ENCODE measurements around the gene TBC1D2B.

TBC1D2B gene

DNA sequence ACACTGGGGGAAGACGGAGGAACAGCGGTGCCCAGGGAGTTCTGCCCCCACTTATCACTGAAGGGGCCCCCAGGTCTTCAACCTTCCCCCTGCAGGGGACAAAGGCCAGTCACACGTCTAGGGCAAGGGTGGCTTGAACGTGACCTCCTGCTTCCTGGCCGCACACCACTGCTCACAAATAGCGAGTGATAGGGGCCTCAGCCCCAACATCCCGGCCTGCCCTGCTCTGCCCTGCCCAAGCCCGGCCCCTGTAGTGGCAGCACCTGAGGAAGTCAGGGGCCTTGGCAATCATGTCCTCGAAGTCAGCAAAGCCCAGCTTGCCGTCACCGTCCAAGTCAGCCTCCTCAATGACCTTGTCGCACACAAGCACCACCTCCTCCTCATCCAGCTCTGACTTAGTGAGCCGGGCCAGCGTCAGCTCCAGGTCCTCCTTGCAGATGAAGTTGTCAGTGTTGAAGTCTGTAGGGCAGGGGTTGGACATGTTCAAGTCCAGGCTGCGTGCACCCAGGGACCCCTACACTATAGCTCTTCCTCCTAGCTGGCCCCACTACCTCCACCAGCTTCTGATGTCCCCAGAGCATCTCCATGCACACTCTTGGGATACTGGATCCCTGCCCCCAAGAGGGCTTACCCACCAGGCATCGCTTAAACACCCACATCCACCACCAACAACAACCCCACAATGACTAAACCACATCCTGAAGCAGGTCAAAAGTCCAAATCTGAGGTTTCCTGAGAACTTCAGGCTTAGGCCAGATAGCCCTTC is 28.1 kb upstream of the TBC1D2B start:
- Mint-ChIP-seq H3K4me1 (peaks cover 31% of the 10 kb centered on the region), H3K36me3 (ENCODE audit: low read depth) (peaks cover 6% of the 10 kb centered on the region), H3K27me3 (ENCODE audit: low read depth, poor library complexity) (no peaks in the 10 kb centered on the region), H3K9me3 (no peaks in the 10 kb centered on the region), H3K27ac (peak overlapping the region; percentile 81), H3K4me3 (no peak overlapping the region)
- no peak for DNase-seq
- TF ChIP-seq, protein P1, sequence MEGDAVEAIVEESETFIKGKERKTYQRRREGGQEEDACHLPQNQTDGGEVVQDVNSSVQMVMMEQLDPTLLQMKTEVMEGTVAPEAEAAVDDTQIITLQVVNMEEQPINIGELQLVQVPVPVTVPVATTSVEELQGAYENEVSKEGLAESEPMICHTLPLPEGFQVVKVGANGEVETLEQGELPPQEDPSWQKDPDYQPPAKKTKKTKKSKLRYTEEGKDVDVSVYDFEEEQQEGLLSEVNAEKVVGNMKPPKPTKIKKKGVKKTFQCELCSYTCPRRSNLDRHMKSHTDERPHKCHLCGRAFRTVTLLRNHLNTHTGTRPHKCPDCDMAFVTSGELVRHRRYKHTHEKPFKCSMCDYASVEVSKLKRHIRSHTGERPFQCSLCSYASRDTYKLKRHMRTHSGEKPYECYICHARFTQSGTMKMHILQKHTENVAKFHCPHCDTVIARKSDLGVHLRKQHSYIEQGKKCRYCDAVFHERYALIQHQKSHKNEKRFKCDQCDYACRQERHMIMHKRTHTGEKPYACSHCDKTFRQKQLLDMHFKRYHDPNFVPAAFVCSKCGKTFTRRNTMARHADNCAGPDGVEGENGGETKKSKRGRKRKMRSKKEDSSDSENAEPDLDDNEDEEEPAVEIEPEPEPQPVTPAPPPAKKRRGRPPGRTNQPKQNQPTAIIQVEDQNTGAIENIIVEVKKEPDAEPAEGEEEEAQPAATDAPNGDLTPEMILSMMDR (IDR thresholded peaks at IDR 0.05): no peak

DNA sequence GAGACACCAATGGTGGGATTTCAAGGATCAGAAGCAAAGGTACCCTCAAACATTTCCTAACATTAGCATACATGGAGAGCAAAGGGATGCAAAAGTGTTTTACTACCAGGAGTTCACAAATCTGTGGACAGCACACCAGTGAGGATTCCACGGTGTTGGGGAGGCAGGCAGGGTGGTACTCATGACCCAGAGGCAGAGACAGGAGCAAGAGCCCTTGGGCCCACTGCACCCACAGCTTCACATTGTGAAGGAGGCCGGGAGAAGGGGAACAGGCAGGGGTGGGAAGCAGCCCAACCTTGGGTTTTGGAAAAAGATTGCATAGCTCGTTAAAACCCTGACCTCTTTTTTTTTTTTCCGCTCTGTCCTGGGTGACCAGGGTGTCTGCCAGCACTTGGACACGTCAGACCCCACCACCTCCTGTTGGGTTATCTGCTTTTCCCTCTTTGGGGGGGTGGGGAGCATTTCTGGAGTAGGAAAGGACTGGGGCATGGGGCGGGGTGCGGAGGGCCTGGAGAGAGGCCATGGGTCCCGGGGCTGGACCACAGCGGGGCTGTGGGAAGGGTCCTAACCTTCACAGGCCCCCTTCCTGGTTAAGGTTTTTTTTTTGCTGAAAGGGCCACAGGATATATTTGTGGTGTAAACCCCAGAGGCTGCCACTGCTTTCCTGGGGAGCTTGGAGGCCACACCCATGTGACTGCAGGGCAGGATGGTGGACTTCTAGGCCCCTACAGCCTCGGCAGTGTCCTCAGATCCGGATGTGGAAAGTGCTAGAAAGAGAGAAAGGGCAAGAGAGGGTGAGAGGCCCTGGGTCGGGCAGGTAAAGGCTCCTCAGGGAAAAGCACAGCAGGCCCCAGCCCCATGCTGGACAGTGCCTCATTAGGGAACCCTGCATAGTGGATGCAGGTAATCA is 27.3 kb upstream of the TBC1D2B start:
- Mint-ChIP-seq H3K27me3 (ENCODE audit: low read depth, poor library complexity) (no peaks in the 10 kb centered on the region), H3K9me3 (no peaks in the 10 kb centered on the region), H3K4me1 (peaks cover 26% of the 10 kb centered on the region), H3K4me3 (peak overlapping the region; percentile 26), H3K27ac (peak overlapping the region; percentile 54), H3K36me3 (ENCODE audit: low read depth) (peaks cover 6% of the 10 kb centered on the region)
- DNase-seq: no peak
- TF ChIP-seq, protein P1 (IDR thresholded peaks at IDR 0.05): no peak

DNA sequence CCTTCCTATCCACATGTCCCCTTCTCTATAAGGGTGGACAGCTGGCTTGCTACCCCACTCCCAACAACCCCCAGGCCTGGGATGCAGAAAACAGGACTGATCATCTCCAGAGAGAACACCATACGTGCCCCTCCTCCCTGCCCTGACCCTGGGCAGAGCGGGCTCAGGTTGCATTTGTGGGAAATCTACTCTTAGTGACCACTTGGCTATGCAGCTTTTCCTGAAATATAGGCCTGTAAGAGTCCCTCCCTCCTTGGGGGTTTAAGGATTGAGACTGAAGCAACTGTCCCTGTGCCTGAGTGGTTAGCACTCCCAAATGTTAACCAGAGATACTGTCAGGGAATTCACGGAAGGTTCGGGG is 26.6 kb upstream of the TBC1D2B start:
- TF ChIP-seq, protein P1 (IDR thresholded peaks at IDR 0.05): no peak
- no peak for DNase-seq
- Mint-ChIP-seq H3K27me3 (ENCODE audit: low read depth, poor library complexity) (no peaks in the 10 kb centered on the region), H3K4me3 (peak overlapping the region; percentile 26), H3K9me3 (no peaks in the 10 kb centered on the region), H3K27ac (peak overlapping the region; percentile 54), H3K36me3 (ENCODE audit: low read depth) (peaks cover 6% of the 10 kb centered on the region), H3K4me1 (peaks cover 25% of the 10 kb centered on the region)

DNA sequence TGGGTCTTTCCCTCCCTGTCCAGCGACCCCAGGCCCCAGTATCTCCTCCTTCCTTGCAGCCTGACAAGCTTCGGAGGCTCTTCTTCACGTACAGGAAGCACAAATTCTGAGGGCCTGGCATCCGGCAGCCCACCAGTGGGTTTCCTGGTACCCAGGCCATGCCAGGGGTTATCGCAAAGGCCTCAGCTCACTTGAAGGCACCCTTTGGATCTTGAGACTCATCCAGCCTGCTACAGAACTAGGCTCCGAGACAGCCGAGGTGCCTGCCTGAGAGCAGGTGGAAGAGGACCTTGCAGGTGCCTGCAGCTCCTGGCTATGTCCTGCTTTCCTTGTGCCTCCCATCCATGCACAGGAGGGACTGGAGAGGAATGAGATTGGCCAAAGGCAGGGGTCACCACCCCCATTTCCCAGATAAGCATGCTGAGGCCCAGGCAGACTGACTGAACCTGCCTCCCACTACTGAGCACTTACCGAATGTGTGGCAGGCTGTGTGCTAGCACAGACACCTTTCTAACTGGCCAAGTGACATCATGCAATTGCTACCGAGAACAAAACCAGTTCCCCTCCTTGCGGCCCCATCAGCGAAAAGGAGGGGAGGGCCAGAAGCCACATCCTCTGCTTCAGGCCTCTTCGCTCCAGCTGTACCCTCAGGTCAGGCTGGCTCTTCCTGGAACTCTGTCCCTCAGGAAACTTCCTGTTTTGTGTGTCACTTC is 26.1 kb upstream of the TBC1D2B start:
- DNase-seq: no peak
- peaks cover 25% of the 10 kb centered on the region for H3K4me1 Mint-ChIP-seq
- H3K27ac Mint-ChIP-seq: peak overlapping the region; percentile 54
- peaks cover 6% of the 10 kb centered on the region for H3K36me3 Mint-ChIP-seq (ENCODE audit: low read depth)
- TF ChIP-seq, protein P1 (IDR thresholded peaks at IDR 0.05): no peak
- no peak overlapping the region for H3K4me3 Mint-ChIP-seq
- no peaks in the 10 kb centered on the region for H3K9me3 Mint-ChIP-seq
- H3K27me3 Mint-ChIP-seq (ENCODE audit: low read depth, poor library complexity): no peaks in the 10 kb centered on the region

DNA sequence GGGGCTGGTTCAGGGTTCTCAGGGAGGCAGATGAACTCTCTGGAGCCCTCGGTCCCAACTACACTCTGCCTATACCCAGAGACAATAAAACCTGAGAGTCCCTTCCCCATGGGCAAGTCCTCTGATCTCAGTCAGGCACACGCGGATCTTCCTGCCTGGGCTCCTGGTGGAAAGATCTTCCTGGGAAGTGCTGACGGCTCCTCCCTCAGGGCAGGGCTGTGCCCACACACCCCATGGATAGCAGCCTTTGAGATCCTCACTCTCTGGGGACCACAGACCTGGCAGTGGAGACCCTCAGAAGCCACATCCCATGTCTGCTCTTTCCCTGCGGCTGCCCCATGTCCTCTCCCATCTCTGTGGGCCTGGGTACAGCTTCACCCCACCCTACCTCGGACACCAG is 25.2 kb upstream of the TBC1D2B start:
- no peak for DNase-seq
- Mint-ChIP-seq H3K36me3 (ENCODE audit: low read depth) (peaks cover 6% of the 10 kb centered on the region), H3K27me3 (ENCODE audit: low read depth, poor library complexity) (no peaks in the 10 kb centered on the region), H3K4me1 (peaks cover 25% of the 10 kb centered on the region), H3K27ac (no peak overlapping the region), H3K9me3 (no peaks in the 10 kb centered on the region), H3K4me3 (no peak overlapping the region)
- TF ChIP-seq, protein P1 (IDR thresholded peaks at IDR 0.05): no peak

Measured in nephron progenitor cell (in vitro differentiated cells).